WTC11 (cell line): ENCODE measurements around the gene FAXDC2. TPM values are rescaled to one million over a fixed set of nuclear protein-coding genes. Genes with fewer than 3 reads are reported as not detected.

Experiments
- ATAC-seq: fragments of 200-7000 bp; cut with Tn5 transposase; 2 replicates; pipeline ENCODE4 v1.10.0; 2021; ENCODE audit warnings: mild to moderate bottlenecking, moderate library complexity
- CTCF ChIA-PET: fragments of 300-600 bp; sonication (Branson Sonifier 250); formaldehyde crosslinking; loops from one replicate; lab custom pipeline; 2021; ENCODE audit warnings: antibody characterized with exemption; lab: Charles Lee
- POLR2A ChIA-PET: fragments of 350-600 bp; sonication (Branson Sonifier 250); formaldehyde crosslinking; loops from one replicate; lab custom pipeline; 2021; ENCODE audit warnings: antibody characterized with exemption; lab: Charles Lee
- DNase-seq: peaks from one replicate; pipeline ENCODE4 v3.0.0; 2021; ENCODE audit warnings: low spot score
- H3K27ac Mint-ChIP-seq: 2 replicates; pipeline ENCODE4 v1.8.0; 2021; ENCODE audit warnings: mixed read lengths
- H3K27me3 Mint-ChIP-seq: 2 replicates; pipeline ENCODE4 v1.8.0; 2021; ENCODE audit warnings: low read depth, mild to moderate bottlenecking, moderate library complexity, mixed read lengths
- H3K36me3 Mint-ChIP-seq: 2 replicates; pipeline ENCODE4 v1.8.0; 2021; ENCODE audit warnings: mixed read lengths
- H3K4me1 Mint-ChIP-seq: 2 replicates; pipeline ENCODE4 v1.8.0; 2022; ENCODE audit warnings: mixed read lengths
- H3K4me3 Mint-ChIP-seq: 2 replicates; pipeline ENCODE4 v1.8.0; 2021; ENCODE audit warnings: mild to moderate bottlenecking, moderate library complexity, mixed read lengths
- H3K9me3 Mint-ChIP-seq: 2 replicates; pipeline ENCODE4 v1.8.0; 2021; ENCODE audit warnings: mixed read lengths
- ATF3 ChIP-seq: sonication (generic); formaldehyde crosslinking; conservative IDR thresholded peaks from 2 replicates; pipeline ENCODE4 v1.8.1; 2022; ENCODE audit warnings: mild to moderate bottlenecking, missing genetic modification reagents
- CREM ChIP-seq: sonication (generic); formaldehyde crosslinking; IDR thresholded peaks from 2 replicates; pipeline ENCODE4 v1.8.1; 2022; ENCODE audit warnings: mild to moderate bottlenecking, missing genetic modification reagents, moderate library complexity
- EMX1 ChIP-seq: fragments of 250-450 bp; sonication (Bioruptor Pico); IDR thresholded peaks from 2 replicates; pipeline ENCODE4 v1.8.0; 2021; ENCODE audit warnings: mild to moderate bottlenecking
- FOXK1 ChIP-seq: sonication (generic); formaldehyde crosslinking; IDR thresholded peaks from 2 replicates; pipeline ENCODE4 v1.8.0; 2022; ENCODE audit warnings: mild to moderate bottlenecking, moderate library complexity, missing genetic modification reagents
- FOXP1 ChIP-seq: sonication (generic); formaldehyde crosslinking; IDR thresholded peaks from 2 replicates; pipeline ENCODE4 v1.8.0; 2022; ENCODE audit warnings: missing genetic modification reagents, mild to moderate bottlenecking, moderate library complexity, borderline replicate concordance
- GTF2I ChIP-seq: fragments of 250-450 bp; sonication (Bioruptor Pico); conservative IDR thresholded peaks from 2 replicates; pipeline ENCODE4 v1.4.0; 2021; ENCODE audit warnings: mild to moderate bottlenecking
- HMGA2 ChIP-seq: fragments of 250-450 bp; sonication (Bioruptor Pico); IDR thresholded peaks from 2 replicates; pipeline ENCODE4 v1.4.0; 2021; ENCODE audit warnings: mild to moderate bottlenecking, moderate library complexity
- JUN ChIP-seq: sonication (generic); formaldehyde crosslinking; IDR thresholded peaks from 2 replicates; pipeline ENCODE4 v1.8.0; 2023; ENCODE audit warnings: mild to moderate bottlenecking, missing genetic modification reagents
- NR2C2 ChIP-seq: sonication (generic); formaldehyde crosslinking; IDR thresholded peaks from 2 replicates; pipeline ENCODE4 v1.8.0; 2022; ENCODE audit warnings: mild to moderate bottlenecking, missing genetic modification reagents
- NR3C1 ChIP-seq: sonication (generic); formaldehyde crosslinking; conservative IDR thresholded peaks from 2 replicates; pipeline ENCODE4 v1.8.1; 2023; ENCODE audit warnings: low read depth, mild to moderate bottlenecking, missing genetic modification reagents
- RORB ChIP-seq: fragments of 250-450 bp; sonication (Bioruptor Pico); IDR thresholded peaks from 2 replicates; pipeline ENCODE4 v1.9.0; 2021; ENCODE audit warnings: mild to moderate bottlenecking
- ZNF121 ChIP-seq: sonication (generic); formaldehyde crosslinking; IDR thresholded peaks from 2 replicates; pipeline ENCODE4 v1.8.0; 2023; ENCODE audit warnings: missing genetic modification reagents
- ZNF138 ChIP-seq: sonication (generic); formaldehyde crosslinking; conservative IDR thresholded peaks from 2 replicates; pipeline ENCODE4 v1.8.1; 2022; ENCODE audit warnings: mild to moderate bottlenecking, moderate library complexity, missing genetic modification reagents
- ZNF232 ChIP-seq: sonication (generic); formaldehyde crosslinking; IDR thresholded peaks from 2 replicates; pipeline ENCODE4 v1.8.0; 2022; ENCODE audit warnings: mild to moderate bottlenecking, missing genetic modification reagents
- ZNF263 ChIP-seq: sonication (generic); formaldehyde crosslinking; IDR thresholded peaks from 2 replicates; pipeline ENCODE4 v1.8.1; 2022; ENCODE audit warnings: low read depth, mild to moderate bottlenecking, moderate library complexity, missing genetic modification reagents
- ZNF396 ChIP-seq: fragments of 250-450 bp; sonication (Bioruptor Pico); IDR thresholded peaks from 2 replicates; pipeline ENCODE4 v1.8.0; 2021; ENCODE audit warnings: mild to moderate bottlenecking, moderate library complexity, borderline replicate concordance
- ZNF423 ChIP-seq: fragments of 250-450 bp; sonication (Bioruptor Pico); IDR thresholded peaks from 2 replicates; pipeline ENCODE4 v2.1.2; 2022; ENCODE audit warnings: mild to moderate bottlenecking, moderate library complexity
- total RNA-seq: library from RNA; stranded (reverse); gene quantifications from 3 replicates; pipeline ENCODE4 v1.2.3, GENCODE V29; 2021
- TF ChIP-seq, protein P1 (sequence below): fragments of 250-450 bp; sonication (Bioruptor Pico); IDR thresholded peaks from 2 replicates; pipeline ENCODE4 v1.8.0; 2021; ENCODE audit warnings: mild to moderate bottlenecking
- TF ChIP-seq, protein P2 (sequence below): fragments of 250-450 bp; sonication (Bioruptor Pico); IDR thresholded peaks from 2 replicates; pipeline ENCODE4 v1.9.0; 2021; ENCODE audit warnings: moderate library complexity, mild to moderate bottlenecking, inconsistent platforms, borderline replicate concordance
- TF ChIP-seq, protein P3 (sequence below): fragments of 250-450 bp; sonication (Bioruptor Pico); IDR thresholded peaks from 2 replicates; pipeline ENCODE4 v1.9.0; 2021; ENCODE audit warnings: mild to moderate bottlenecking, borderline replicate concordance
- TF ChIP-seq, protein P4 (sequence below): sonication (generic); formaldehyde crosslinking; IDR thresholded peaks from 2 replicates; pipeline ENCODE4 v1.8.0; 2022; ENCODE audit warnings: mild to moderate bottlenecking, missing genetic modification reagents

Gene FAXDC2
- total RNA-seq, 1 experiment from 2014 or later: 3.9 TPM

DNA sequence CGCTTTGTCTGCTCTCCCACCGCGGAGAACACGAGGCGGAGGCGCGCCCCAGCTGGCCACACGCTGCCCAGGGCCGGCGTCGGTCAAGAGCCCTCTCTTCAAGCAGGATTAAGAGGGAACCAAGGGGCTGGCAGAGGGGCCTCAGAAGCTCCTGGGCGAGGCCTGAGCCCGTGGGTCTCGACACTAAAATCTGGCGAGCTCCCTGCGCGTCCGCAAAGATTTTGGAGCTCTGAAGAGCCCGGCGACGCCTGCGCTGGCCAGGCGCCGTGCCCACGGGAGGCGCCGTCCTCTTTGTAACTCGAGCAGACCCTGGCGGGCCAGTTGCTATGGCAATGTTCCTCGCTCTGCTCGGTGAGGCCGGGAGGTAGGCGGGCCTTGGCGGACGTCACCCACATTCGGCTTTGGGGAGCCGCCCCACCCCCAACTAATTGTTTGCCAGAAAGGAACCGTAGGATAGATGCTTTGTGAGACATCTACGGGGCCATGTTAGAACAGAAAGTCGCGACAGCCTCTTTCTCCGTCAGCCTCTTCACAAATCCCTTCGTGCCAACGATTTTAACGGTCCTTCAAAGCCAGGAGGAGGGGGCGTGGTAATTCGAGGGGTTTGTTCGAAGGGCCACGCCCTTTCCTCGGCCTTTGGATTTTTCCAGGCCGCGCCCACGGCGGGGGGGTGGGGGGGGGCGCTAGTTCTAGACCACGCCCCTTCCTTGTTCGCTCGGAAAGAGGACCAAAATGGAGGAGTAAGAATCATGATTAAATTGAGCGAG is 7.3 kb upstream of the FAXDC2 start (continued):
- TF ChIP-seq, protein P1, sequence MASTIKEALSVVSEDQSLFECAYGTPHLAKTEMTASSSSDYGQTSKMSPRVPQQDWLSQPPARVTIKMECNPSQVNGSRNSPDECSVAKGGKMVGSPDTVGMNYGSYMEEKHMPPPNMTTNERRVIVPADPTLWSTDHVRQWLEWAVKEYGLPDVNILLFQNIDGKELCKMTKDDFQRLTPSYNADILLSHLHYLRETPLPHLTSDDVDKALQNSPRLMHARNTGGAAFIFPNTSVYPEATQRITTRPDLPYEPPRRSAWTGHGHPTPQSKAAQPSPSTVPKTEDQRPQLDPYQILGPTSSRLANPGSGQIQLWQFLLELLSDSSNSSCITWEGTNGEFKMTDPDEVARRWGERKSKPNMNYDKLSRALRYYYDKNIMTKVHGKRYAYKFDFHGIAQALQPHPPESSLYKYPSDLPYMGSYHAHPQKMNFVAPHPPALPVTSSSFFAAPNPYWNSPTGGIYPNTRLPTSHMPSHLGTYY: no peak
- TF ChIP-seq, protein P2, sequence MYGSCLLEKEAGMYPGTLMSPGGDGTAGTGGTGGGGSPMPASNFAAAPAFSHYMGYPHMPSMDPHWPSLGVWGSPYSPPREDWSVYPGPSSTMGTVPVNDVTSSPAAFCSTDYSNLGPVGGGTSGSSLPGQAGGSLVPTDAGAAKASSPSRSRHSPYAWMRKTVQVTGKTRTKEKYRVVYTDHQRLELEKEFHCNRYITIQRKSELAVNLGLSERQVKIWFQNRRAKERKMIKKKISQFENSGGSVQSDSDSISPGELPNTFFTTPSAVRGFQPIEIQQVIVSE (CRISPR knock-in tag): no peak
- TF ChIP-seq ZNF396 (CRISPR knock-in tag) (no peak), ZNF232 (no peak; the same call in 1 of the 2 replicates), CREM (CRISPR knock-in tag) (0 out of 2 replicates have a peak, but pooled peaks have one; percentile 52), ZNF121 (no peak), HMGA2 (CRISPR knock-in tag) (no peak; the same call in 1 of the 2 replicates), JUN (CRISPR knock-in tag) (no peak), ATF3 (CRISPR knock-in tag) (no peak), NR2C2 (CRISPR knock-in tag) (no peak), FOXK1 (CRISPR knock-in tag) (peak; percentile 68; the same call in 1 of the 2 replicates), ZNF423 (no peak), ZNF263 (no peak)
- TF ChIP-seq, protein P3, sequence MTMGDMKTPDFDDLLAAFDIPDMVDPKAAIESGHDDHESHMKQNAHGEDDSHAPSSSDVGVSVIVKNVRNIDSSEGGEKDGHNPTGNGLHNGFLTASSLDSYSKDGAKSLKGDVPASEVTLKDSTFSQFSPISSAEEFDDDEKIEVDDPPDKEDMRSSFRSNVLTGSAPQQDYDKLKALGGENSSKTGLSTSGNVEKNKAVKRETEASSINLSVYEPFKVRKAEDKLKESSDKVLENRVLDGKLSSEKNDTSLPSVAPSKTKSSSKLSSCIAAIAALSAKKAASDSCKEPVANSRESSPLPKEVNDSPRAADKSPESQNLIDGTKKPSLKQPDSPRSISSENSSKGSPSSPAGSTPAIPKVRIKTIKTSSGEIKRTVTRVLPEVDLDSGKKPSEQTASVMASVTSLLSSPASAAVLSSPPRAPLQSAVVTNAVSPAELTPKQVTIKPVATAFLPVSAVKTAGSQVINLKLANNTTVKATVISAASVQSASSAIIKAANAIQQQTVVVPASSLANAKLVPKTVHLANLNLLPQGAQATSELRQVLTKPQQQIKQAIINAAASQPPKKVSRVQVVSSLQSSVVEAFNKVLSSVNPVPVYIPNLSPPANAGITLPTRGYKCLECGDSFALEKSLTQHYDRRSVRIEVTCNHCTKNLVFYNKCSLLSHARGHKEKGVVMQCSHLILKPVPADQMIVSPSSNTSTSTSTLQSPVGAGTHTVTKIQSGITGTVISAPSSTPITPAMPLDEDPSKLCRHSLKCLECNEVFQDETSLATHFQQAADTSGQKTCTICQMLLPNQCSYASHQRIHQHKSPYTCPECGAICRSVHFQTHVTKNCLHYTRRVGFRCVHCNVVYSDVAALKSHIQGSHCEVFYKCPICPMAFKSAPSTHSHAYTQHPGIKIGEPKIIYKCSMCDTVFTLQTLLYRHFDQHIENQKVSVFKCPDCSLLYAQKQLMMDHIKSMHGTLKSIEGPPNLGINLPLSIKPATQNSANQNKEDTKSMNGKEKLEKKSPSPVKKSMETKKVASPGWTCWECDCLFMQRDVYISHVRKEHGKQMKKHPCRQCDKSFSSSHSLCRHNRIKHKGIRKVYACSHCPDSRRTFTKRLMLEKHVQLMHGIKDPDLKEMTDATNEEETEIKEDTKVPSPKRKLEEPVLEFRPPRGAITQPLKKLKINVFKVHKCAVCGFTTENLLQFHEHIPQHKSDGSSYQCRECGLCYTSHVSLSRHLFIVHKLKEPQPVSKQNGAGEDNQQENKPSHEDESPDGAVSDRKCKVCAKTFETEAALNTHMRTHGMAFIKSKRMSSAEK (CRISPR knock-in tag): no peak

- Mint-ChIP-seq H3K4me1 (peaks cover 23% of the 10 kb centered on the region), H3K27me3 (no peaks in the 10 kb centered on the region), H3K4me3 (peak overlapping the region; percentile 83; the same call in 1 of the 2 replicates), H3K9me3 (no peaks in the 10 kb centered on the region), H3K36me3 (no peaks in the 10 kb centered on the region), H3K27ac (peak overlapping the region; percentile 57)
- ATAC-seq: no peak
- no peak for TF ChIP-seq ZNF396 (CRISPR knock-in tag)
- no peak for TF ChIP-seq ZNF121
- TF ChIP-seq FOXP1 (CRISPR knock-in tag): no peak
- no peak for TF ChIP-seq ZNF138 (CRISPR knock-in tag)
- TF ChIP-seq EMX1: no peak
- no peak for TF ChIP-seq GTF2I
- TF ChIP-seq NR3C1 (CRISPR knock-in tag): no peak
- TF ChIP-seq RORB (CRISPR knock-in tag): no peak
- TF ChIP-seq, protein P4, sequence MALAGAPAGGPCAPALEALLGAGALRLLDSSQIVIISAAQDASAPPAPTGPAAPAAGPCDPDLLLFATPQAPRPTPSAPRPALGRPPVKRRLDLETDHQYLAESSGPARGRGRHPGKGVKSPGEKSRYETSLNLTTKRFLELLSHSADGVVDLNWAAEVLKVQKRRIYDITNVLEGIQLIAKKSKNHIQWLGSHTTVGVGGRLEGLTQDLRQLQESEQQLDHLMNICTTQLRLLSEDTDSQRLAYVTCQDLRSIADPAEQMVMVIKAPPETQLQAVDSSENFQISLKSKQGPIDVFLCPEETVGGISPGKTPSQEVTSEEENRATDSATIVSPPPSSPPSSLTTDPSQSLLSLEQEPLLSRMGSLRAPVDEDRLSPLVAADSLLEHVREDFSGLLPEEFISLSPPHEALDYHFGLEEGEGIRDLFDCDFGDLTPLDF (CRISPR knock-in tag): no peak
- POLR2A ChIA-PET: interaction anchor here (1.4 kb wide), 1 partner anchor 11 kb away, joined by 4 read pairs; no protein-coding TSS in a partner anchor
- CTCF ChIA-PET: interaction anchor here (1.2 kb wide), 1 partner anchor 201 kb away, joined by 5 read pairs; no protein-coding TSS in a partner anchor
- DNase-seq: no peak
These were observed 948 bp upstream of the FAXDC2 start for GRCh38 chr5:154851351-154851750.
